NCI-H1694 (cell line): ENCODE measurements around the gene ELK4.

Experiments used
- DNase-seq: peaks from one replicate; lab custom pipeline; 2025; lab: John Stamatoyannopoulos, UW

Gene ELK4

DNA sequence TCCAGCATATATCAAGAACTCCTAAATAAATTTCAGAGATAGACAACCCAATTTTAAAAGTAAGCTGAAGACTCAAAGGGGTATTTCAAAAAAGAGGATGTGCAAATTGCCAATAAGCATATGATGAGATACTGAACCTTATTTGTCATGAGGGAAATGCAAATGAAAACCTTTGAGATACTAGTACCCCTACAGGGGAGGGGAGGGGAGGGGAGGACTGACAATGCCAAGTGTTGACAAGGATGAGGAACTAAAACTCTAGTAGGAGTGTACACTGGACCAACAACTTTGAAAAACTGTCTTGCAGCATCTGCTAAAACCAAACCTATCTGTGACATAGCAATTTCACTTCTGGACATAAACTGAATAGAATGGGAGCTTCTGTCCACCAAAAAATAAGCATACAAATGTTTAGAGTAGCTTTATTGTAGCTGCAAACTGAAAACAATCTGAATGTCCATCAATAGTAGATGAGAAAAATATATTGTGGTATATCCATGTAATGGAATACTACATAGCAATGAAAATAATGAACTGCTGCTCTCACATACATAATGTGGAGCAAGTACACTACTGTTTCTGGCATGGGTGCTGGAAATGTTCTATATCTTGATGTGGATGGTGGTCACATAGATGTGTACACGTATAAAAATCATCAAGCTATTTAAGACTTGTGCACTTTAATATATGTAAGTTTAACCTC is 70.2 kb downstream of the ELK4 start:
- DNase-seq, result no peak
